Esophagus (tissue), 2 donors: ENCODE results near the gene FGD5. TPM values are rescaled to one million over a fixed set of nuclear protein-coding genes. Genes with fewer than 3 reads are reported as not detected.
"Not testable (repeated sequence)": the region's sequence is repeated elsewhere in the genome, so short reads cannot be mapped to it uniquely, and the experiment has no call there.

ENCODE experiments used
- H3K27ac ChIP-seq, 2 donors: one replicate each; pipeline ENCODE4 v1.5.1; 2013; ENCODE audit warnings: low read depth in 2 of 2, mild to moderate bottlenecking in 2 of 2, inconsistent platforms in 1 of 2, low read length in 1 of 2, moderate library complexity in 1 of 2
- H3K27me3 ChIP-seq, 2 donors: one replicate each; pipeline ENCODE4 v1.6.1; 2013; ENCODE audit warnings: low read length in 2 of 2, control low read depth in 1 of 2, mild to moderate bottlenecking in 1 of 2; ENCODE audit not compliant: insufficient read depth in 2 of 2, control insufficient read depth in 1 of 2
- H3K36me3 ChIP-seq, 2 donors: one replicate each; pipeline ENCODE4 v1.6.1; 2013; ENCODE audit warnings: low read length in 1 of 2; ENCODE audit not compliant: control insufficient read depth in 2 of 2, insufficient read depth in 2 of 2
- H3K4me1 ChIP-seq, 2 donors: one replicate each; pipeline ENCODE4 v1.6.1; 2013; ENCODE audit warnings: low read length in 1 of 2; ENCODE audit not compliant: control insufficient read depth in 2 of 2, insufficient read depth in 2 of 2
- H3K4me3 ChIP-seq, 2 donors: one replicate each; pipeline ENCODE4 v1.5.1; 2013; ENCODE audit warnings: low read length in 2 of 2, mild to moderate bottlenecking in 2 of 2, low read depth in 1 of 2, moderate library complexity in 1 of 2
- H3K9me3 ChIP-seq, 2 donors: one replicate each; pipeline ENCODE4 v1.6.1; 2013; ENCODE audit warnings: mild to moderate bottlenecking in 2 of 2, low read depth in 1 of 2, low read length in 1 of 2, moderate library complexity in 1 of 2; ENCODE audit not compliant: control insufficient read depth in 2 of 2, insufficient read depth in 1 of 2
- WGBS, 2 donors: extraction: QIAGEN DNeasy Blood & Tissue Kit; methylation state at CpG; one replicate each; pipeline ENCODE4 v1.1.7; 2013; 5-methylcytosine and 5-hydroxymethylcytosine counted together
- polyA plus RNA-seq, 2 donors: library from polyadenylated mRNA; stranded (reverse); fragments of 200-250 nt; gene quantifications; one replicate each; pipeline ENCODE4 v1.2.3, GENCODE V29; 2013
- donor health status: healthy with polysubstance abuse.
- donor health status: Bipolar disorder and iron deficiency.

The FGD5 gene
- polyA plus RNA-seq, 2 donors = 1.7 TPM

- Histone ChIP-seq H3K27ac (peak overlapping the region; percentile 8 to 49), H3K27me3 (peaks cover 0 to 2% of the 10 kb centered on the region in 2 donors), H3K9me3 (no peaks in the 10 kb centered on the region), H3K4me3 (no peak overlapping the region), H3K4me1 (peaks cover 0 to 5% of the 10 kb centered on the region in 2 donors), H3K36me3 (no peaks in the 10 kb centered on the region)
- 65 to 71% methylated on average over 7 of the region's 7 CpGs for WGBS, 2 donors
Measured at GRCh38 chr3:14804835-14805780, 13.7 kb upstream of the FGD5 start.

DNA sequence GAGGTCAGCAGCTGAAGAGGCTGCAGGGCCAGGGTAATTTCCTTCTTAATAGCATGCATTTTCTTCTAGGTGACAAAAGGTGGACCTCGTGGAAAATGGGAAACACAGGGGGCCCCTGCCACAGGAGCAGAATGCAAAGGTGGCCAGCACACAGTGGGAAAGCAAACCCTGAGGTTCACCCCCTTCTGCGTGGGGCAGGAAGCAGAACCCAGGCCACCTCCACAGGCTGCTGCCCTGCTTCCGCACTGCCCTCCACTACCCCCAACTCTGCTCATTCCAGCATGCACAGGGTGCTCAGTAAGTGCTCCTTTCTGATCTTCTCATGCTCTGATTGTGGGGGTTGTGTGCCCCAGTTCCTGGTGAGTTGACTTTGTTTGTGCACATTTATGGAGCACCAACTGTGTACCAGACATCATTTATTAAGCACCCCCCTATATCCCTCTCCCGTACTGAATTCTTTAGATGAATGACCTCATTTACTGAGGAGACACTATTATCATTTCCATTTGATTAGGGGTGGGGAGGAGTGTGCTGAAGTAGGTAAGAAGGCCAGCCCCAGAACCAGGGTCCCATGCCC, 12.7 kb upstream of the FGD5 start:
- no peaks in the 10 kb centered on the region for H3K36me3 ChIP-seq
- no peak overlapping the region for H3K4me3 ChIP-seq
- H3K27me3 ChIP-seq = peaks cover 2 to 7% of the 10 kb centered on the region in 2 donors
- WGBS, 2 donors = 48 to 71% methylated on average over 4 of the region's 4 CpGs
- H3K9me3 ChIP-seq = no peaks in the 10 kb centered on the region
- H3K4me1 ChIP-seq = peaks cover 0 to 5% of the 10 kb centered on the region in 2 donors
- H3K27ac ChIP-seq = no peak overlapping the region

- Histone ChIP-seq H3K27ac (no peak overlapping the region), H3K4me3 (no peak overlapping the region), H3K36me3 (no peaks in the 10 kb centered on the region), H3K27me3 (peaks cover 2 to 7% of the 10 kb centered on the region in 2 donors), H3K9me3 (no peaks in the 10 kb centered on the region), H3K4me1 (peaks cover 0 to 5% of the 10 kb centered on the region in 2 donors)
- WGBS, 2 donors = 70% methylated on average over 8 of the region's 8 CpGs
Measured at GRCh38 chr3:14806641-14807263, 12.0 kb upstream of the FGD5 start.

DNA sequence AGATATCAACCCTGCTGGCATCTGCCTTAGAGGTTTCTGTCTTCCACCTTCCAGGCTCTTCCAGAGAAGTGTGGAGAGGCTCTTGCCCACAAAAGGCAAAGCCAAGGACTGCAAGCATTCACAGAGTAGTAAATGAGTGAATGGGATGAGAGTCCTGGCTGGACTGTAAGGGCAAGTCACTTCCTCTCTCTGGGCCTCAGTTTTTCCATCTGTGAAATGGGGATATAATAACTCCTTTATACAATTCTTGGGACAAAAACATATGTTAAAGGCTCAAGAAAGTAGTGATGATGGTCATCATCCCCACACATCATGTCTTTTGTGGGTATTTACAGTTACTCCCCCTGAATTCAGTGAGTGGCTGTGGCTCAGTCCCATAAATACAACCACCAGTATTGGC, 10.7 kb upstream of the FGD5 start:
- Histone ChIP-seq H3K36me3 (no peaks in the 10 kb centered on the region), H3K4me1 (peaks cover 0 to 5% of the 10 kb centered on the region in 2 donors), H3K4me3 (no peak overlapping the region), H3K9me3 (no peaks in the 10 kb centered on the region), H3K27me3 (peaks cover 7% of the 10 kb centered on the region in 2 donors), H3K27ac (no peak overlapping the region)

DNA sequence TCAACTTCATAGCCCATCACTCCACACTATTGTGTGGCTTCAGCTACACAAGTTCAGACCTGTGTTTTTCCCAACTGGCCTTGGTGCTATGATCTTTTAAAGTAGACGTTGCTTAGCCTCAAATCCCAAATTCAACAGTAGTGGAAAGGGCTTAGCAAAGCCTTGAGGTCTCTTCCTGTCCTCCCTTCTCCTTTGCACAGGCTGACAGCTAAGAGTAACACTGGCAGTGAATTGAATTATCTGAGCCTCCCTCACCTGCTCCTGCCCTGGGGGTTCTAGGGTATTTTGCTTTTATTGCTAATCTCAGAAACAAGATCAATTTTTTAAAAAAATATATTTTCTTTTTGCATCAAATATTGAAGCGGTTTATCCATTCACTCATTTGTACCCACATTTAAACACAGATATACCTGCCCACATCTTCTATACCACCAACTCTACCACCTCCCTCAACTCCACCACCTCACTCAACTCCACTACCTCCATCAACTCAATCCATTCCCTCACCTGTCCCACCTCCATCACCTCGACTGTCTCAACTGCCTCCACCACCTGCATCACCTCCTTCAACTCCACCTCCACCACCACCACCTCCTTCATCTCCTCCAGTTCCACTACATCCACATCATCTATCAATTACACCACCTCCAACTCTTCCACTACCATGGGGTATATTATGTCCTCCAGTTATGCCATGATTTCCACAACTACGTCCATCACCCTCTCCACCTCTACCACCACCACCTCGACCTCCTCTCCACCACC, 10.1 kb upstream of the FGD5 start:
- Histone ChIP-seq H3K36me3 (no peaks in the 10 kb centered on the region), H3K27ac (no peak overlapping the region), H3K9me3 (no peaks in the 10 kb centered on the region), H3K4me3 (no peak overlapping the region), H3K4me1 (peaks cover 0 to 5% of the 10 kb centered on the region in 2 donors), H3K27me3 (peaks cover 7 to 8% of the 10 kb centered on the region in 2 donors)
- WGBS, 2 donors = 75 to 79% methylated on average over 5 of the region's 5 CpGs

DNA sequence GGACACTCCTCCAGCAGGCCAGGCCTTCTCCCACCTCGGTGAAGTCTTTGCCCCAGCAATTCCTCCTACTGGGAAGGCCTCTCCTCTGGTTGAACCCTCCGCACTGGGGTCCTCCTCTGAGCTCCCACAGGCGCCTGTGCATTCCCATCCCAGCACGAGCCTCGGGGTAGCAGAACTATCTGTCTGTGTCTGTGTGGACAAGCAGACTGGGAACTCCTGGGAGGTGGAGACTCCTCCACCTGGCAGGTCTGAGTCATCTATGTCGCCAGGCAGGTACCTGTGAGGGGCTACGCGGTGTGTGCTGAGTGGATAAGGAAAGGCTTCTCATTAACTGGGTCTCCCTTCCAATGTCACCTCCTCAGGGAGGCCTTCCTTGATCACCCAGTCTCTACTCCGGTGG, 9.2 kb upstream of the FGD5 start:
- not testable (repeated sequence) for H3K4me3 ChIP-seq, H3K27ac ChIP-seq, H3K36me3 ChIP-seq, H3K4me1 ChIP-seq, H3K9me3 ChIP-seq
- peaks cover 7 to 11% of the 10 kb centered on the region in 2 donors for H3K27me3 ChIP-seq
- WGBS, 2 donors = 42 to 57% methylated on average over 7 to 9 of the region's 9 CpGs

DNA sequence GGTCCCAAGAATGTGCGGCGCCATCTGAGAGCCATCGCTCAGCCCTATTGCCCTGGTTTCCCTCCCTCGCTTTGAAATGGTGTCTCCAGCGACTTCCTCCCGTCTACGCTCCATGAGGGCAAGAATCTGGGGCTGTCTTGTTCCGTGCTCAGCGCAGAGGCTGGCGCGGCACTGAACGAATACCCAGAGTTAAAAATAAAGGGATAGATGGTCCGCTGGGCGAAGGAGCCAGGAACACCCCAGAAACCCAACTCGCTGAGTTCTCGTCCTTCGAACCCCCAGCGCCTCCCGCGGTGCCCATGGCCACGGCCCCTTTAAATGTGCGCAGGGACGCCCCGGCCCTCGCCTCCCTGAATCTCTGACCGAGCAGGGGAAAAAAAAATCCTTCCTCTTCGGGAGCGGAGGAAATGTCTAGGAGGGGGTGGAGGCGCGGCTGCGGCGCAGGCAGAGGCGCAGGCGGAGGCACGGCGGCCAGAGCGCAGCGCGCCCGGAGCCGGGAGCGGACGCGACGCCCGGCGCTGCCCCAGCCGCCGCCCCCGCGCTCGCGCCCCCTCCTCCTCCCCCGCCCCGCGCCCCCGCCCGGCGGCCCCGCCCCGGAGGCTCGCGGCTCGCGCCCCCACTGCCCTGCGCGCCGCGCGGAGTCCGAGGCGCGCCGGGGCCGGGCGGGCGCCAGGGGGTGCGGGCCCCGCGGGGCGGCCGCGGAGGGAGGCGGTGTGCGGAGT, 8.5 kb upstream of the FGD5 start:
- WGBS, 2 donors = 5 to 8% methylated on average over 45 to 81 of the region's 85 CpGs
- Histone ChIP-seq H3K9me3 (no peaks in the 10 kb centered on the region), H3K4me1 (peaks cover 0 to 2% of the 10 kb centered on the region in 2 donors), H3K27ac (peak overlapping the region; percentile 37 to 41), H3K36me3 (no peaks in the 10 kb centered on the region), H3K27me3 (peaks cover 7 to 11% of the 10 kb centered on the region in 2 donors), H3K4me3 (peak overlapping the region; percentile 29 to 44)

- H3K36me3 ChIP-seq = no peaks in the 10 kb centered on the region
- H3K9me3 ChIP-seq = no peaks in the 10 kb centered on the region
- 3 to 6% methylated on average over 78 of the region's 78 CpGs for WGBS, 2 donors
- H3K4me1 ChIP-seq = peaks cover 0 to 2% of the 10 kb centered on the region in 2 donors
- peak overlapping the region; percentile 29 to 44 for H3K4me3 ChIP-seq
- H3K27ac ChIP-seq = peak overlapping the region; percentile 37 to 41
- peaks cover 7 to 15% of the 10 kb centered on the region in 2 donors for H3K27me3 ChIP-seq
Measured at GRCh38 chr3:14810801-14811661, 7.7 kb upstream of the FGD5 start.
